GM19452 (cell line): ENCODE measurements around the gene PPP2R2D.
"Not testable (repeated sequence)": the region's sequence is repeated elsewhere in the genome, so short reads cannot be mapped to it uniquely, and the experiment has no call there.

Source experiments
- ATAC-seq: cut with Tn5 transposase; IDR thresholded peaks from one replicate; pipeline ENCODE4 v1.9.1; 2021; ENCODE audit not compliant: unreplicated experiment

The PPP2R2D gene

DNA sequence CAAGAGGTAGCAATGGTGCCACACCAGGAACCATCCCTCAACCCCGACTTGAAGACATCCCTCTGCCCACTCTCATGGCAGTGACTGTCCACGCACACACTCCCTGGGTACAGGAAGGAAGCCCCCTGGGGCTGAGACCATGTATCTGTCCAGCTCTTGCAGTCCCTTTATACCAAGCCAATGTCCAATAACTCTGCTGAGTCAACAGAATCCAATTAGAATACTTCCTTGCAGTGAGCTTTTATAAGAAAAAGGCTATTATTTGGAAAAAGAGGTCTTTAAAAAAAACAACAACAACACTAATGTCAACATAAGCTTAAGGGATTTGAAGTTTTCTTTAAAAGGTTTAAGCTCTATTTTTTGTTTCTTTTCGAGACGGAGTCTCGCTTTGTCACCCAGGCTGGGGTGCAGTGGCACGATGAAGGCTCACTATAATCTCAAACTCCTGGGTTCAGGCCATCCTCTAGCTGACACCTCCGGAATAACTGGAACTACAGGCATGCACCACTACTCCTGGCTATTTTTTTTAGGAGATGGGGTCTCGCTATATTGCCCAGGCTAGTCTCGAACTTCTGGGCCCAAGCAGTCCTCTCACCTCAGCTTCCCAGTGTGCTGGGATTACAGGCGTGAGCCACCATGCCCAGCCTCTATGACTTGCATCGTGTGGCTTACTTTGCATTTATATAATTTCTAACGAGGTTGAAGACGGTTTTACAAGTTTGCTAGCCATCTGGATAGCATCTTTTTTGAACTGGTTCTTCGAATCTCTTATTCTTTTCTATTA is 73.4 kb downstream of the PPP2R2D start:
- no peak for ATAC-seq

DNA sequence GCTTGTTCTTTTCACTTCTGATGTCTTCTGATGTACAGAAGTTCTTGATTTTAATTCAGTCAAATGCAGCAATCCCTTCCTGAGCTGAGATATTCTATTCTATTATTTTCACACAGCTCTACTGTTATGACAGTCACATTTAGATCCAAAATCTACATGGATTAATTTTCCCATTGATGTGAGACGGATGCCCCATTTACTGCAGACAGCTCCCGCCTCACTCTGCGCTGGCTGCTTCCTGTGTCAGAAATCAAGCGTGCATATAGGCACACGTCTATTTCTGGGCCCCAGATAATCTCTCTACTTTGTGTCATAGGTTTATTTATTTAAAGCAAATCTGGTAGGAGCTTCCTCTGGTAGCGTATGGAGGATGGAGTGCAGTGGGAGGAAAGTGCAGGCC is 74.2 kb downstream of the PPP2R2D start:
- no peak for ATAC-seq

GRCh38 chr10:131975796-131976195 is 75.0 kb downstream of the PPP2R2D start:
- ATAC-seq, result no peak

GRCh38 chr10:131977323-131978096 is 76.7 kb downstream of the PPP2R2D start:
- ATAC-seq, result no peak

DNA sequence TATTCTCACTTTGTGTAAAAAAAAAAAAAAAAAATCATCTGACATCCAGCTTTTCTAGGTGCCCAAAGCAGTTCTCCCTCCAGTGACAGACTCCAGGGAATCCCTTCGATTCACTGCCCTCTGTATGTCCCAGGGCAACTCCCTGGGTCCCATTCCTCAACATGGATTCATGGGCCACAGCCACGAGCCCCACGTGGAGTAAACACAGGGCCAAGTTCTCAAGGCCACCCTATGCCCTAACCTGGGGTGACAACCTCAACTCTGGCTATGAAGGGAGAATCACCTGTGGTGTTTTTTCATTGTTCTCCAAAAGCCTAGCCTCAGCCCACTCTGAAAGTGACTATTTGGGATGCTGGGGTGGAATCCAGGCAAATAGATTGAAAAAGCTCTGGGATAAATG is 77.6 kb downstream of the PPP2R2D start:
- no peak for ATAC-seq

DNA sequence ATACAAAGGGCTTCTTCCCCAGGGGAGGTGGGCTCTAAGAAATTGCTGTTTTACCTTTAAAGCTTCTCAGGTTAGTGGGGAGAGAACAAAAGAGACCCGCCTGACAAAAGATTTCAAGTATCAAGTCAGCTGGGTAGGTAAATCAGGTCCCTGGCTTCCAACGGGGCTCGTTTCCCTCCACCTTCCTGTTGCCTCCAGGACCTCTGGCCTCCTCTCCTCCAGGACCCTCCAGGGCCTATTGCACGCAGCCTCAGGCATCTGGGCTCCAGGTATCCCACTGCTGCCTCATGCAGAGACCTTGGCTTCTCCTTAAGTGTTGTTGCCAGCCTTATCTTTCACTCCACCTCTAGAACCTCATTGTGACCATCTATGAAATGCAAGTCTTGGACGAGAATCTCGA is 78.0 kb downstream of the PPP2R2D start:
- ATAC-seq, result no peak

DNA sequence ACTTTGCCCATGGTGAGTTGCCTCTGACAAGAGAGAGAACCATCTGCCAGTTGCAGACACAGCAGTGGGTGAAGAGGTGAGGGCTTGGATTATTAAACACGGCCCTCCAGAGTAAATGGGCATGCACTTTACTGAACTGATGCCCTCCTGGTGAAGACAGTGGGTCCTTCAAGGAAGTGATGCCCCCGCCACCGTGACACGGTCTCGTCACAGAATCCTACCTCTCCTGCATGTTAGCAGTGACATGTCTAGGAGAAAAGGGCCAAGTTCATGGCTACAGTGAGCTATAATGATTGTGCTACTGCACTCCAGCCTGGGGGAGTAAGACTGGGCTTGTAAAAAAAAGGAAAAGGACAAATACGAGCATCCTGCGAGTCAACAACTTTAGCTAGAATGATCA is 78.5 kb downstream of the PPP2R2D start:
- no peak for ATAC-seq

GRCh38 chr10:131979821-131980270 is 79.0 kb downstream of the PPP2R2D start:
- no peak for ATAC-seq

GRCh38 chr10:131980321-131980720 is 79.5 kb downstream of the PPP2R2D start:
- no peak for ATAC-seq

DNA sequence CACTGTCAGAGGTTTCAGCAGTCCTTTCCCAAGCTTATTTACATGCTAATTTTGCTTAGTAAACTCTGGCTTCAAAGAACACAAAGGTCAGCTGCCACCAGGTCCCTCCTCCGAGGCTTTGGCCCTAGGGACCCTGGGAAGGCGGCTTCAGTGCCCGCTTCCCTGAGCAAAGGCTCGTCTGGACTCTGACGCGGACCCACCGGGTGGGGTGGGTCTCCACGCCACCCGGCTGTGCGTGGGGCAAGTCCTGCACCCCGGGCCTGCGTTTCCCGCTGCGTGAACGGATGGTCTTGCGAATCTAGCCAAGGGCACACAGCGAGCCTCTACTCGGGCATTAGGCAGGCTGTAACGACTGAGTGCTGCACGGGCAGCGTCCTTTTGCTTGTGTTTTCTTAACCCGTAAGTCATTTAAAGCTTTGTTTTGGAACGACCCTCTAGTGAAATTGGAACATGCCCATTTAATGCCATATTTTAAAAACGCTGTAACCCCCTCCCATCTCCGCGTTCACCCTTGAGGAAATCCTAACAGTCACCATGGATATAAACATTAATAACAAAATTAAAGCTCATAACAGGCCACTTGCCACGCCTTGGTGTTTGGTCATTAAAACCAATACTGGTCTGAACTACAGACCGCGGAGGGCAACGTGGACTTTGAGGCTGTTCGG is 80.1 kb downstream of the PPP2R2D start:
- ATAC-seq, result no peak

- ATAC-seq, result peak; percentile 86
Measured at GRCh38 chr10:131981429-131982184, 80.8 kb downstream of the PPP2R2D start, which contains the start of gene BNIP3. BNIP3 (minus strand) TSS chr10:131981923; CDS start chr10:131981806, 117 bp downstream.

DNA sequence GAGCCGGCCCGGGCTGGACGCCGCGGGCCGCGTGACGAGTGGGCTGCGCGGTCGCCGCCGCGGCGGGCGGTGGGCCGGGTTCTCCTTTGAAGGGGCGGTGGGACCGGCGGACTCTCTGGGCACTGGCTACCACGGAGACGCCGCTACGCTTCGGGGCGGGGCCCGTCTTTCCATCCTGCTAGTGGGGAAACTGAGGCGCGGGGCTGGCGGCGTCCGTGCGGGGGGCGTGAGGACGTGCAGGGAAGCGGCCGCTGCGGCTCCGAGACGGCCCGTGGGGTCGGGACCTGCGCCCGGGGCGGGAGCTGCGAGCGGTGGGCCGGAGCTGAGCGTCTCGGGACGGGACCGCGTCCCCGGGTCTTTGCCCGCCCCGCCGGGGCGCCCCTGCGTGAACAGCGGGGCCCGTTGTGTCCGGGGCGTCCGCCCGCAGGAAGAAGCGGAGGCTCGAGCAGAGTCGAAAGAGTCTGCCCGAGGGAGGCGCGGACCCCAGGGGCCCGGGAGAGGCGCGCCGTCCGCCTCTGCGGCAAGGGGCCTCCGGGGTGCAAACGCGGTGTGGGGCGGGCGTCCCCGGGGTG is 81.5 kb downstream of the PPP2R2D start:
- peak; percentile 36 for ATAC-seq

- no peak for ATAC-seq
Measured at GRCh38 chr10:131982796-131983195, 82.0 kb downstream of the PPP2R2D start.

DNA sequence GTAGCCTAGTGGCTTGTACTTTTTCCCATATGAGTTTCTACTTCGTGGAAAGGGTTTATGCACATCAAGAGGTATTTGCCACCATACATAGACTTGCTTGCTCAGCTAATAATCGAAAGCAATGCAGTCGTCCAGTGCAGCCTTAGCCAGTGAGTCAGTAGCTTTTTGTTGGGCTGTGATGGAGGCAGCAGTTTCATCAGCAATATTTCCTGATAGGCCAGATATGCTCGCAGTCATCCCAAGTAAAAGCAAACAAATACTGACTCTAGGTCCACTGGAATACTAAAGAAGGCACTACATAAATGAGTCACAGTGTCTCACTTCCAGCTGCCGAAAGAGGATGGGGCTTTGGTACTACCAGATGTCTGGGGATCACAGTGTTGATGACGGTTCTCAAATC is 83.0 kb downstream of the PPP2R2D start:
- no peak for ATAC-seq

GRCh38 chr10:131986851-131987250 is 86.0 kb downstream of the PPP2R2D start:
- not testable (repeated sequence) for ATAC-seq

DNA sequence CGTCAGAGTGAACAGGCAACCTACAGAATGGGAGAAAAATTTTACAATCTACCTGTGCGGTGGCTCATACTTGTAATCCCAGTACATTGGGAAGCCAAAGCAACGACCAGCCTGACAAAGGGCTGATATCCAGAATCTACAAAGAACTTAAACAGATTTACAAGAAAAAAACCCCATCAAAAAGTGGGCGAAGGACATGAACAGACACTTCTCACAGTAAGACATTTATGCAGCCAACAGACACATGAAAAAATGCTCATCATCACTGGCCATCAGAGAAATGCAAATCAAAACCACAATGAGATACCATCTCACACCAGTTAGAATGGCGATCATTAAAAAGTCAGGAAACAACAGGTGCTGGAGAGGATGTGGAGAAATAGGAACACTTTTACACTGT is 86.5 kb downstream of the PPP2R2D start:
- not testable (repeated sequence) for ATAC-seq

DNA sequence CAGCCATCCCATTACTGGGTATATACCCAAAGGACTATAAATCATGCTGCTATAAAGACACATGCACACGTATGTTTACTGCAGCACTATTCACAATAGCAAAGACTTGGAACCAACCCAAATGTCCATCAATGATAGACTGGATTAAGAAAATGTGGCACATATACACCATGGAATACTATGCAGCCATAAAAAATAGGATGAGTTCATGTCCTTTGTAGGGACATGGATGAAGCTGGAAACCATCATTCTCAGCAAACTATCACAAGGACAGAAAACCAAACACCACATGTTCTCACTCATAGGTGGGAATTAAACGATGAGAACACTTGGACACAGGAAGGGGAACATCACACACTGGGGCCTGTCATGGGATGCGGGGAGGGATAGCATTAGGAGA is 87.0 kb downstream of the PPP2R2D start:
- not testable (repeated sequence) for ATAC-seq

DNA sequence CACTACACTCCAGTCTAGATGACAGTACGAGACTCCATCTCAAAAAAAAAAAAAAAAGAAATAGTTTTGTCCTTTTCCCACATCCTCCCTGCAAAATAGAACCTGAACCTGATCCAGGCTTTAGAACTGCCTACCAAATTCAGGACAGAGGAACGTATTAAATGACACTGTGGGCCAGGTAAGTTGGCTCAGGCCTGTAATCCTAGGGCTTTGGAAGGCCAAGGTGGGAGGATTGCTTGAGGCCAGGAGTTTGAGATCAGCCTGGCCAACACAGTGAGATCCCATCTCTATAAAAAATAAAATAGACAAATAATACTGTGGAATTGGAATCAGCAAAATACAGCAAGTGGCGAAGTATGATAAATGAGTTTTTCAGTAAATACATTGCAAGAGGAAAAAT is 90.9 kb downstream of the PPP2R2D start:
- no peak for ATAC-seq

DNA sequence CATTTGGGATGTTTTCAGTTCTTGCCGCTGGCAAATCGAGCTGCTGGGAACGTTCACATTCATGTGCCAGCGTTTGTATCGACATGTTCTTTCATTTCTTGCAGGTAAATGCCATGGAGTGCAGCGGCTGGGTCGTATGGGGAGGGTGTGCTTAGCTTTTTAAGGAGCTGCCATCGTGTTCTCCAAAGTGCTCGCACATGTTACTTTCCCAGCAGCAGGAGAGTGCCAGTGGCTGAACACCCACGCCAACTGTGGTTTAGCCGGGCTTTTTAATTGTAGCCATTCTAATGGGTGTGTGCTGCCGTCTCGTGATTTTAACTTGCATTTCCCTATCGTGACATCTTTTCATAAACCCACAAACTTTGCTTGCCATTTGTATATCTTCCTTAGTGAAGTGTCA is 92.5 kb downstream of the PPP2R2D start:
- ATAC-seq, result no peak

DNA sequence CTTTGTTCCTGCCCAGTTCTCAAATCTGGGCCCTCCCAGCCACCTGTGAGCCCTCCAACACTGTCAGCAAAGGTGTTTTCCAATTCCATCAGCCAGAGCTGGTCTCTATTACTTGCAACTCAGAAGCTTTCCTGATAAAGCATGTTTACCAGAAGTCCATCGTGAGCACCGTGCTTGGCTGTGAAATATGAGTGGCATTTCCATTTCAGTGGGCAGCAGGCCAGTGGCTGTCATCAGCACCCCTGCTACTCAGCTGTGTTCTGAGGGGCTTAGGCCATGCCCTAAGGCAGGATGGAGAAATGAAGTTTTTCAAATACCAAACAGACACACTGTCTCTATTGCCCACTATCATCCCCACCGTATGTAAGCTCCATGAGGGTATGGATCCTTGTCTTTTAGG is 93.6 kb downstream of the PPP2R2D start:
- ATAC-seq, result no peak
